ENCODE data around the gene PSMA1.

DNA sequence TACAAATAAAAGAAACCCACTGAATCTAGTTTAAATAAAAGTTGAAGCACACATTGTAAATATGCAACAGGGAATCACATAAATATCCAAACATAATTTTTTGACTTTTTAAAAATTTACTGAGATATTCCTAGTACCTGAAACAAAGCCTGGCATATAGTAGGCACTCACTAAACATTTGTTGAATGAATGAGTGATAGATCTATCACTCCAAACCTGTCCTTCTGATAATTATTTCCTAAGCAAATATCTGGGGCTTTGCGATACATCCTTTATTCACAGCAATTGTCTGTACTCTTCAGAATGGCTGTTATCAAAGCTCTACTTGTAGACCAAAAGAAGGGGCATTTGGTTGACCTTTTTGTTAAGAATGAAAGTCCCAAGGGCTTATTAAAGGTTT lies 2.6 kb upstream of the PSMA1 start:
- TF ChIP-seq POLR2AphosphoS5 (IDR thresholded peaks at IDR 0.05; ENCODE audit: low read depth, low read length) (no peak), POLR2A (IDR thresholded peaks at IDR 0.05; ENCODE audit: low read depth, low read length) (no peak)
